Measurements from ENCODE around the gene ZFP62. TPM values are rescaled to one million over a fixed set of nuclear protein-coding genes. Genes with fewer than 3 reads are reported as not detected.
A peak's percentile ranks its signal among the peaks of the same experiment; 100 is the strongest.

Gene ZFP62
- total and polyA plus RNA-seq, 11 donors: 9.4 to 18.6 (median 13.8) TPM

- Histone ChIP-seq H3K36me3 (peaks cover 0 to 34% (median 13%) of the 10 kb centered on the region in 9 donors), H3K4me1 (peaks cover 0 to 31% (median 15%) of the 10 kb centered on the region in 12 donors), H3K27ac (no peak overlapping the region), H3K9me3 (no peaks in the 10 kb centered on the region), H3K4me3 (no peak overlapping the region), H3K27me3 (no peaks in the 10 kb centered on the region)
- 97 to 99% (median 97%) methylated on average over 6 of the region's 6 CpGs for WGBS, 4 donors
- TF ChIP-seq, protein P1, sequence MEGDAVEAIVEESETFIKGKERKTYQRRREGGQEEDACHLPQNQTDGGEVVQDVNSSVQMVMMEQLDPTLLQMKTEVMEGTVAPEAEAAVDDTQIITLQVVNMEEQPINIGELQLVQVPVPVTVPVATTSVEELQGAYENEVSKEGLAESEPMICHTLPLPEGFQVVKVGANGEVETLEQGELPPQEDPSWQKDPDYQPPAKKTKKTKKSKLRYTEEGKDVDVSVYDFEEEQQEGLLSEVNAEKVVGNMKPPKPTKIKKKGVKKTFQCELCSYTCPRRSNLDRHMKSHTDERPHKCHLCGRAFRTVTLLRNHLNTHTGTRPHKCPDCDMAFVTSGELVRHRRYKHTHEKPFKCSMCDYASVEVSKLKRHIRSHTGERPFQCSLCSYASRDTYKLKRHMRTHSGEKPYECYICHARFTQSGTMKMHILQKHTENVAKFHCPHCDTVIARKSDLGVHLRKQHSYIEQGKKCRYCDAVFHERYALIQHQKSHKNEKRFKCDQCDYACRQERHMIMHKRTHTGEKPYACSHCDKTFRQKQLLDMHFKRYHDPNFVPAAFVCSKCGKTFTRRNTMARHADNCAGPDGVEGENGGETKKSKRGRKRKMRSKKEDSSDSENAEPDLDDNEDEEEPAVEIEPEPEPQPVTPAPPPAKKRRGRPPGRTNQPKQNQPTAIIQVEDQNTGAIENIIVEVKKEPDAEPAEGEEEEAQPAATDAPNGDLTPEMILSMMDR (IDR thresholded peaks at IDR 0.05): no peak
- TF ChIP-seq POLR2A (IDR thresholded peaks at IDR 0.05): no peak
- intact Hi-C loops (cut with DNase I): no loop called here
- DNase-seq (no peak), ATAC-seq (no peak)
Observed at GRCh38 chr5:180858586-180858985, 2.5 kb downstream of the ZFP62 start.

- WGBS, 4 donors: 91 to 97% (median 95%) methylated on average over 1 of the region's 1 CpG
- H3K36me3 ChIP-seq: peaks cover 8 to 62% (median 42%) of the 10 kb centered on the region in 9 donors
- peaks cover 0 to 31% (median 1%) of the 10 kb centered on the region in 12 donors for H3K9me3 ChIP-seq
- DNase-seq (no peak), ATAC-seq (no peak)
- no peaks in the 10 kb centered on the region for H3K27me3 ChIP-seq
- TF ChIP-seq, protein P1 (IDR thresholded peaks at IDR 0.05): no peak
- TF ChIP-seq POLR2A (IDR thresholded peaks at IDR 0.05): no peak
- peaks cover 0 to 17% (median 5%) of the 10 kb centered on the region in 12 donors for H3K4me1 ChIP-seq
- peak overlapping the region in 5 of 12 donors; percentile 2 to 57 (median 32) for H3K27ac ChIP-seq
- H3K4me3 ChIP-seq: no peak overlapping the region
- intact Hi-C loops (cut with DNase I): no loop called here
Observed at GRCh38 chr5:180853848-180854176, 7.3 kb downstream of the ZFP62 start.

GRCh38 chr5:180853121-180853847 is 7.8 kb downstream of the ZFP62 start:
- H3K4me3 ChIP-seq: no peak overlapping the region
- intact Hi-C loops (cut with DNase I): no loop called here
- no peaks in the 10 kb centered on the region for H3K27me3 ChIP-seq
- peaks cover 0 to 16% (median 5%) of the 10 kb centered on the region in 12 donors for H3K4me1 ChIP-seq
- 66 to 68% (median 67%) methylated on average over 13 of the region's 13 CpGs for WGBS, 4 donors
- ATAC-seq: peak in 1 of 4 donors; percentile 34
- peaks cover 8 to 59% (median 46%) of the 10 kb centered on the region in 9 donors for H3K36me3 ChIP-seq
- peak overlapping the region in 8 of 12 donors; percentile 2 to 65 (median 36) for H3K27ac ChIP-seq
- no peak for TF ChIP-seq POLR2A (IDR thresholded peaks at IDR 0.05)
- no peak for DNase-seq
- peaks cover 0 to 36% (median 1%) of the 10 kb centered on the region in 12 donors for H3K9me3 ChIP-seq

DNA sequence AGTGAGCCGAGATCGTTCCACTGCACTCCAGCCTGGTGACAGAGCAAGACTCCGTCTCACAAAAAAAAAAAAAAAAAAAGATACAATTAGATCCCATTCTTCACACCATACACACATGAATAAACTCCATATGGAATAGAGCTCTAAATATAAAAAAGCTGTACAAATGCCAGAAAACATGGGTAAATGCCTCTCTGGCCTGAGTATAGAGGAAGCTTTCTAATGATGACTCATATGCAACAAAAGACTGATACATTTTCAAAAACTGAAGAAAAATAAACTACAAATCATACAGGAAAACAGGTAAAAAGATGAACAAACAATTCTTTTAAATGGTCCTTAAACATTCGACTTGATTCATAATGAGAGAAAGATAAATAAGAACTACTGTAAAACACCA is 8.6 kb downstream of the ZFP62 start:
- intact Hi-C loops (cut with DNase I): no loop called here
- peak overlapping the region in 5 of 12 donors; percentile 18 to 57 (median 30) for H3K27ac ChIP-seq
- 68 to 77% (median 72%) methylated on average over 4 of the region's 4 CpGs for WGBS, 4 donors

More for the DNA sequence above, 8.6 kb downstream of the ZFP62 start:
- Histone ChIP-seq H3K4me1 (peaks cover 0 to 16% (median 5%) of the 10 kb centered on the region in 12 donors), H3K9me3 (peaks cover 0 to 36% (median 1%) of the 10 kb centered on the region in 12 donors), H3K4me3 (no peak overlapping the region), H3K27me3 (no peaks in the 10 kb centered on the region), H3K36me3 (peaks cover 8 to 62% (median 53%) of the 10 kb centered on the region in 9 donors)
- TF ChIP-seq, protein P1 (IDR thresholded peaks at IDR 0.05): no peak
- no peak for TF ChIP-seq POLR2A (IDR thresholded peaks at IDR 0.05)
- DNase-seq (no peak), ATAC-seq (peak in 1 of 4 donors; percentile 68)
